HCT116 (cell line): Measurements from ENCODE around the gene RAB8B. TPM values are rescaled to one million over a fixed set of nuclear protein-coding genes. Genes with fewer than 3 reads are reported as not detected.

Experiments used
- ATAC-seq: fragments of 200-7000 bp; cut with Tn5 transposase; 2 replicates; pipeline ENCODE4 v1.9.1; 2020; ENCODE audit warnings: mild to moderate bottlenecking, moderate library complexity
- BruUV-seq: library from RNA; stranded (reverse); fragments of 400-500 nt; replicated peaks from 2 replicates; lab custom pipeline; 2021; lab: Mats Ljungman, UMichigan
- CTCF ChIA-PET: fragments of 300-600 bp; sonication (Branson Sonifier 250); formaldehyde crosslinking; loops from one replicate; lab custom pipeline; 2021; ENCODE audit warnings: antibody characterized with exemption; lab: Charles Lee
- POLR2A ChIA-PET: fragments of 300-600, 350-600 bp; sonication (Branson Sonifier 250); formaldehyde crosslinking; loops from one replicate; lab custom pipeline; 2021; ENCODE audit warnings: antibody characterized with exemption; lab: Charles Lee
- RAD21 ChIA-PET, 2 experiments: fragments of 300-600 bp; sonication (Branson Sonifier 250); formaldehyde crosslinking; loops; one replicate each; lab custom pipeline; 2023; ENCODE audit warnings: low total read pairs in 2 of 2; ENCODE audit not compliant: uncharacterized antibody in 2 of 2, unreplicated experiment in 2 of 2, low non-redundant PET in 1 of 2; lab: Charles Lee
- DNase-seq: peaks from one replicate; pipeline ENCODE4 v3.0.0-alpha.2; 2010; ENCODE audit warnings: low read depth, low spot score
- H2AFZ ChIP-seq: fragments of 200-600 bp; shearing (Covaris generic), sonication (generic); 2 replicates; pipeline ENCODE4 v1.6.1; 2017; ENCODE audit warnings: low read depth, mixed run types, mixed read lengths, antibody characterized with exemption, low read length; ENCODE audit not compliant: poor library complexity, severe bottlenecking
- H3K27ac ChIP-seq: 2 replicates; pipeline ENCODE4 v1.5.1; 2012; ENCODE audit warnings: low read depth, low read length
- H3K27me3 ChIP-seq: fragments of 200-600 bp; sonication (generic); 2 replicates; pipeline ENCODE4 v1.6.1; 2016; ENCODE audit warnings: mixed run types, low read length, mixed read lengths; ENCODE audit not compliant: insufficient read depth
- H3K36me3 ChIP-seq, 2 experiments: fragments of 200-500 bp in 1 of 2; fragments of 200-600 bp in 1 of 2; sonication (Bioruptor generic) in 1 of 2; sonication (generic) in 1 of 2; 2 replicates each; pipeline versions ENCODE4 v1.5.1 to v1.6.1; 2014 to 2016; ENCODE audit warnings: low read length in 2 of 2, inconsistent platforms in 1 of 2, mixed read lengths in 1 of 2, mixed run types in 1 of 2; ENCODE audit not compliant: insufficient read depth in 2 of 2, control insufficient read depth in 1 of 2
- H3K4me1 ChIP-seq, 2 experiments: fragments of 200-600 bp in 1 of 2; sonication (generic) in 1 of 2; 2 replicates each; pipeline versions ENCODE4 v1.5.1 to v1.6.1; 2012 to 2017; ENCODE audit warnings: low read length in 2 of 2, inconsistent platforms in 1 of 2, mild to moderate bottlenecking in 1 of 2, mixed read lengths in 1 of 2, mixed run types in 1 of 2, moderate library complexity in 1 of 2; ENCODE audit not compliant: insufficient read depth in 2 of 2, control insufficient read depth in 1 of 2
- H3K4me2 ChIP-seq: fragments of 200-600 bp; sonication (generic); 2 replicates; pipeline ENCODE4 v1.6.1; 2017; ENCODE audit warnings: mixed run types, low read length, mixed read lengths
- H3K4me3 ChIP-seq, 2 experiments: fragments of 200-600 bp in 1 of 2; sonication (generic) in 1 of 2; replicated peaks in 1 of 2; 2 replicates each; pipeline ENCODE4 v1.5.1; 2011 to 2016; ENCODE audit warnings: low read length in 2 of 2, control low read depth in 1 of 2, low read depth in 1 of 2, mild to moderate bottlenecking in 1 of 2, mixed read lengths in 1 of 2, mixed run types in 1 of 2
- H3K79me2 ChIP-seq: fragments of 200-600 bp; sonication (generic); 2 replicates; pipeline ENCODE4 v1.6.1; 2017; ENCODE audit warnings: mild to moderate bottlenecking, mixed run types, low read length, moderate library complexity, mixed read lengths; ENCODE audit not compliant: insufficient read depth
- H3K9ac ChIP-seq: fragments of 200-600 bp; sonication (generic); 2 replicates; pipeline ENCODE4 v1.6.1; 2016; ENCODE audit warnings: low read length, mixed read lengths
- H3K9me2 ChIP-seq: fragments of 200-600 bp; sonication (generic), shearing (Covaris generic); 2 replicates; pipeline ENCODE4 v1.6.1; 2017; ENCODE audit warnings: mixed run types, mild to moderate bottlenecking, moderate library complexity; ENCODE audit not compliant: insufficient read depth
- H3K9me3 ChIP-seq, 2 experiments: fragments of 200-500 bp in 1 of 2; fragments of 200-600 bp in 1 of 2; sonication (Bioruptor generic) in 1 of 2; sonication (generic) in 1 of 2; 2 replicates each; pipeline ENCODE4 v1.6.1; 2014 to 2017; ENCODE audit warnings: low read length in 2 of 2, mixed read lengths in 2 of 2, inconsistent platforms in 1 of 2, low read depth in 1 of 2, mild to moderate bottlenecking in 1 of 2, mixed run types in 1 of 2, moderate library complexity in 1 of 2; ENCODE audit not compliant: control insufficient read depth in 1 of 2, insufficient read depth in 1 of 2
- H4K20me1 ChIP-seq: fragments of 200-600 bp; sonication (generic), shearing (Covaris generic); 2 replicates; pipeline ENCODE4 v1.6.1; 2017; ENCODE audit warnings: mixed run types, mild to moderate bottlenecking, moderate library complexity; ENCODE audit not compliant: insufficient read depth
- ATF3 ChIP-seq: IDR thresholded peaks from 2 replicates; pipeline ENCODE4 v1.6.1; 2012
- CBX3 ChIP-seq: IDR thresholded peaks from 2 replicates; pipeline ENCODE4 v1.6.1; 2012; ENCODE audit warnings: low read depth
- CEBPB ChIP-seq: IDR thresholded peaks from 2 replicates; pipeline ENCODE4 v1.6.1; 2012; ENCODE audit warnings: low read depth
- EGR1 ChIP-seq: IDR thresholded peaks from 2 replicates; pipeline ENCODE4 v1.6.1; 2012; ENCODE audit warnings: low read depth
- ELF1 ChIP-seq: IDR thresholded peaks from 2 replicates; pipeline ENCODE4 v1.6.1; 2012; ENCODE audit warnings: low read depth, borderline replicate concordance
- EZH2 ChIP-seq: fragments of 200-600 bp; sonication (generic); IDR thresholded peaks from 2 replicates; pipeline ENCODE4 v1.6.1; 2017; ENCODE audit warnings: antibody characterized with exemption, mixed run types
- FOSL1 ChIP-seq: IDR thresholded peaks from 2 replicates; pipeline ENCODE4 v1.6.1; 2012; ENCODE audit warnings: low read depth
- JUND ChIP-seq: IDR thresholded peaks from 2 replicates; pipeline ENCODE4 v1.6.1; 2012
- POLR2A ChIP-seq: IDR thresholded peaks from 2 replicates; pipeline ENCODE4 v1.7.0; 2011; ENCODE audit warnings: borderline replicate concordance; ENCODE audit not compliant: insufficient read depth, insufficient read length; ENCODE audit errors: extremely low read depth
- POLR2AphosphoS5 ChIP-seq: IDR thresholded peaks from 2 replicates; pipeline ENCODE4 v1.6.1; 2011; ENCODE audit warnings: mild to moderate bottlenecking, low read depth, low read length, moderate library complexity
- SIN3A ChIP-seq: IDR thresholded peaks from 2 replicates; pipeline ENCODE4 v1.6.1; 2012; ENCODE audit warnings: low read depth
- SP1 ChIP-seq: IDR thresholded peaks from 2 replicates; pipeline ENCODE4 v1.6.1; 2012; ENCODE audit warnings: low read depth
- SRF ChIP-seq: IDR thresholded peaks from 2 replicates; pipeline ENCODE4 v1.6.1; 2012; ENCODE audit warnings: low read depth
- TCF7L2 ChIP-seq: IDR thresholded peaks from 2 replicates; pipeline ENCODE4 v1.7.0; 2011; ENCODE audit warnings: borderline replicate concordance, inconsistent platforms; ENCODE audit not compliant: insufficient read depth, insufficient read length; ENCODE audit errors: extremely low read depth
- ZFX ChIP-seq: fragments of 450-650 bp; IDR thresholded peaks from 2 replicates; pipeline ENCODE4 v1.6.1; 2017
- ZNF274 ChIP-seq: fragments of 200-500 bp; sonication (Bioruptor generic); IDR thresholded peaks from 2 replicates; pipeline ENCODE4 v1.6.1; 2014; ENCODE audit warnings: mild to moderate bottlenecking, low read depth, low read length, inconsistent platforms
- intact Hi-C: fragments of 100-400 bp; cut with micrococcal nuclease; formaldehyde crosslinking; loops from 2 replicates; pipeline ENCODE4 v1.10.0; 2022
- total RNA-seq: library from RNA; stranded (reverse); gene quantifications from one replicate; pipeline ENCODE4 v1.2.1, GENCODE V29; 2021; ENCODE audit not compliant: unreplicated experiment
- TF ChIP-seq, protein P1 (sequence below): IDR thresholded peaks from 2 replicates; pipeline ENCODE4 v1.6.1; 2011; ENCODE audit warnings: mild to moderate bottlenecking, low read length, moderate library complexity; ENCODE audit not compliant: insufficient replicate concordance; ENCODE audit errors: extremely low read depth
- TF ChIP-seq, protein P2 (sequence below): IDR thresholded peaks from 2 replicates; pipeline ENCODE4 v1.6.1; 2012; ENCODE audit warnings: low read depth
- TF ChIP-seq, protein P3 (sequence below), 3 experiments: fragments of 200-600 bp in 1 of 3; sonication (generic) in 1 of 3; IDR thresholded peaks in 2 of 3; conservative IDR thresholded peaks in 1 of 3; 2 replicates each; pipeline ENCODE4 v1.5.1; 2012 to 2017; ENCODE audit warnings: low read depth in 2 of 3, low read length in 2 of 3, antibody characterized with exemption in 1 of 3, borderline replicate concordance in 1 of 3, control low read depth in 1 of 3, mild to moderate bottlenecking in 1 of 3, mixed read lengths in 1 of 3, mixed run types in 1 of 3, moderate library complexity in 1 of 3; ENCODE audit not compliant: insufficient read depth in 1 of 3
- TF ChIP-seq, protein P4 (sequence below): IDR thresholded peaks from 2 replicates; pipeline ENCODE4 v1.6.1; 2012

Gene RAB8B
- total RNA-seq, 1 experiment from 2014 or later = 19.4 TPM

- no peak overlapping the region for H3K4me3 ChIP-seq
- H4K20me1 ChIP-seq = no peaks in the 10 kb centered on the region
- H3K4me2 ChIP-seq = no peak overlapping the region
- H3K27me3 ChIP-seq = no peaks in the 10 kb centered on the region
- no peak overlapping the region for H3K9ac ChIP-seq
- ATAC-seq = no peak
- TF ChIP-seq JUND (no peak), TCF7L2 (no peak), EZH2 (no peak), EGR1 (no peak), FOSL1 (no peak), ELF1 (no peak), ZFX (no peak), POLR2AphosphoS5 (no peak), ZNF274 (no peak), SP1 (no peak), POLR2A (no peak), SIN3A (no peak), ATF3 (no peak), CEBPB (no peak), SRF (no peak), CBX3 (no peak)
- TF ChIP-seq, protein P1, sequence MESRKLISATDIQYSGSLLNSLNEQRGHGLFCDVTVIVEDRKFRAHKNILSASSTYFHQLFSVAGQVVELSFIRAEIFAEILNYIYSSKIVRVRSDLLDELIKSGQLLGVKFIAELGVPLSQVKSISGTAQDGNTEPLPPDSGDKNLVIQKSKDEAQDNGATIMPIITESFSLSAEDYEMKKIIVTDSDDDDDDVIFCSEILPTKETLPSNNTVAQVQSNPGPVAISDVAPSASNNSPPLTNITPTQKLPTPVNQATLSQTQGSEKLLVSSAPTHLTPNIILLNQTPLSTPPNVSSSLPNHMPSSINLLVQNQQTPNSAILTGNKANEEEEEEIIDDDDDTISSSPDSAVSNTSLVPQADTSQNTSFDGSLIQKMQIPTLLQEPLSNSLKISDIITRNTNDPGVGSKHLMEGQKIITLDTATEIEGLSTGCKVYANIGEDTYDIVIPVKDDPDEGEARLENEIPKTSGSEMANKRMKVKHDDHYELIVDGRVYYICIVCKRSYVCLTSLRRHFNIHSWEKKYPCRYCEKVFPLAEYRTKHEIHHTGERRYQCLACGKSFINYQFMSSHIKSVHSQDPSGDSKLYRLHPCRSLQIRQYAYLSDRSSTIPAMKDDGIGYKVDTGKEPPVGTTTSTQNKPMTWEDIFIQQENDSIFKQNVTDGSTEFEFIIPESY = no peak
- TF ChIP-seq, protein P2, sequence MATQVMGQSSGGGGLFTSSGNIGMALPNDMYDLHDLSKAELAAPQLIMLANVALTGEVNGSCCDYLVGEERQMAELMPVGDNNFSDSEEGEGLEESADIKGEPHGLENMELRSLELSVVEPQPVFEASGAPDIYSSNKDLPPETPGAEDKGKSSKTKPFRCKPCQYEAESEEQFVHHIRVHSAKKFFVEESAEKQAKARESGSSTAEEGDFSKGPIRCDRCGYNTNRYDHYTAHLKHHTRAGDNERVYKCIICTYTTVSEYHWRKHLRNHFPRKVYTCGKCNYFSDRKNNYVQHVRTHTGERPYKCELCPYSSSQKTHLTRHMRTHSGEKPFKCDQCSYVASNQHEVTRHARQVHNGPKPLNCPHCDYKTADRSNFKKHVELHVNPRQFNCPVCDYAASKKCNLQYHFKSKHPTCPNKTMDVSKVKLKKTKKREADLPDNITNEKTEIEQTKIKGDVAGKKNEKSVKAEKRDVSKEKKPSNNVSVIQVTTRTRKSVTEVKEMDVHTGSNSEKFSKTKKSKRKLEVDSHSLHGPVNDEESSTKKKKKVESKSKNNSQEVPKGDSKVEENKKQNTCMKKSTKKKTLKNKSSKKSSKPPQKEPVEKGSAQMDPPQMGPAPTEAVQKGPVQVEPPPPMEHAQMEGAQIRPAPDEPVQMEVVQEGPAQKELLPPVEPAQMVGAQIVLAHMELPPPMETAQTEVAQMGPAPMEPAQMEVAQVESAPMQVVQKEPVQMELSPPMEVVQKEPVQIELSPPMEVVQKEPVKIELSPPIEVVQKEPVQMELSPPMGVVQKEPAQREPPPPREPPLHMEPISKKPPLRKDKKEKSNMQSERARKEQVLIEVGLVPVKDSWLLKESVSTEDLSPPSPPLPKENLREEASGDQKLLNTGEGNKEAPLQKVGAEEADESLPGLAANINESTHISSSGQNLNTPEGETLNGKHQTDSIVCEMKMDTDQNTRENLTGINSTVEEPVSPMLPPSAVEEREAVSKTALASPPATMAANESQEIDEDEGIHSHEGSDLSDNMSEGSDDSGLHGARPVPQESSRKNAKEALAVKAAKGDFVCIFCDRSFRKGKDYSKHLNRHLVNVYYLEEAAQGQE = no peak
- TF ChIP-seq, protein P3, sequence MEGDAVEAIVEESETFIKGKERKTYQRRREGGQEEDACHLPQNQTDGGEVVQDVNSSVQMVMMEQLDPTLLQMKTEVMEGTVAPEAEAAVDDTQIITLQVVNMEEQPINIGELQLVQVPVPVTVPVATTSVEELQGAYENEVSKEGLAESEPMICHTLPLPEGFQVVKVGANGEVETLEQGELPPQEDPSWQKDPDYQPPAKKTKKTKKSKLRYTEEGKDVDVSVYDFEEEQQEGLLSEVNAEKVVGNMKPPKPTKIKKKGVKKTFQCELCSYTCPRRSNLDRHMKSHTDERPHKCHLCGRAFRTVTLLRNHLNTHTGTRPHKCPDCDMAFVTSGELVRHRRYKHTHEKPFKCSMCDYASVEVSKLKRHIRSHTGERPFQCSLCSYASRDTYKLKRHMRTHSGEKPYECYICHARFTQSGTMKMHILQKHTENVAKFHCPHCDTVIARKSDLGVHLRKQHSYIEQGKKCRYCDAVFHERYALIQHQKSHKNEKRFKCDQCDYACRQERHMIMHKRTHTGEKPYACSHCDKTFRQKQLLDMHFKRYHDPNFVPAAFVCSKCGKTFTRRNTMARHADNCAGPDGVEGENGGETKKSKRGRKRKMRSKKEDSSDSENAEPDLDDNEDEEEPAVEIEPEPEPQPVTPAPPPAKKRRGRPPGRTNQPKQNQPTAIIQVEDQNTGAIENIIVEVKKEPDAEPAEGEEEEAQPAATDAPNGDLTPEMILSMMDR (IDR thresholded peaks at IDR 0.05 in 2 of 3, conservative IDR thresholded peaks at IDR 0.05 in 1 of 3; ENCODE audit: borderline replicate concordance in 1 of 3, insufficient read depth in 1 of 3, low read depth in 2 of 3, low read length in 2 of 3) = no peak
- TF ChIP-seq, protein P4, sequence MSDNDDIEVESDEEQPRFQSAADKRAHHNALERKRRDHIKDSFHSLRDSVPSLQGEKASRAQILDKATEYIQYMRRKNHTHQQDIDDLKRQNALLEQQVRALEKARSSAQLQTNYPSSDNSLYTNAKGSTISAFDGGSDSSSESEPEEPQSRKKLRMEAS = no peak
- TF ChIP-seq, all 23 proteins: peak for 0
- Histone ChIP-seq H3K9me3 (no peaks in the 10 kb centered on the region), H3K9me2 (no peaks in the 10 kb centered on the region), H3K27ac (no peak overlapping the region), H3K4me1 (peaks cover 0 to 7% of the 10 kb centered on the region in 2 experiments; a peak in 2 of 4 replicates), H2AFZ (no peak overlapping the region), H3K36me3 (no peaks in the 10 kb centered on the region), H3K79me2 (no peaks in the 10 kb centered on the region)
- ChIA-PET RAD21 (no interaction called here), CTCF (interaction anchor here (1.3 kb wide), 1 partner anchor 108 kb away, joined by 3 read pairs; no protein-coding TSS in a partner anchor), POLR2A (no interaction called here)
- no TSS peak for BruUV-seq
- no peak for DNase-seq
- intact Hi-C loops = no loop called here
Measured at GRCh38 chr15:63294359-63294758, 105.0 kb downstream of the RAB8B start.
